ENCODE data around the gene BDKRB1.
"Not testable (repeated sequence)": the region's sequence is repeated elsewhere in the genome, so short reads cannot be mapped to it uniquely, and the experiment has no call there.

Gene BDKRB1

DNA sequence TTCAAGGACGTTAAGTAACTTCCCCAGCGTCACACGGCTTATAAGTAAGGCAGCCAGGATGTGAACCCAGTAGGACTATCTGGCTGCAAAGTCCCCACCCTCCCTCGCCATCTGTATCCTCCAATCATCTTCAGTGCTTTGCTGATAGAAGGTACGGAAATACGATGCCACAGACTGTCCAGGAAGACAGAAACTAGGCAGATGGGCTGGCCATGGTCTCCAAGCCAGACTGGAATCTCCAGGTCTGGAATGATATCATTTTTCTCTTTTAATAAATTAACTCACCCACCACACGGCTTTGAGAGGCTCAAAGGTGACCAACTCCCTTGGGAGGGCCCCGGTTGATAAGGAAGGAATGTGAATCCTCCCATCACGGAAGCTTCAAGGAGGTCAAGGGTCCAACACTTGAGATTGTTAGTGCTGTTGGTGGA lies 16.3 kb upstream of the BDKRB1 start:
- no peak for DNase-seq (ENCODE audit: low read depth)
- TF ChIP-seq, protein P1, sequence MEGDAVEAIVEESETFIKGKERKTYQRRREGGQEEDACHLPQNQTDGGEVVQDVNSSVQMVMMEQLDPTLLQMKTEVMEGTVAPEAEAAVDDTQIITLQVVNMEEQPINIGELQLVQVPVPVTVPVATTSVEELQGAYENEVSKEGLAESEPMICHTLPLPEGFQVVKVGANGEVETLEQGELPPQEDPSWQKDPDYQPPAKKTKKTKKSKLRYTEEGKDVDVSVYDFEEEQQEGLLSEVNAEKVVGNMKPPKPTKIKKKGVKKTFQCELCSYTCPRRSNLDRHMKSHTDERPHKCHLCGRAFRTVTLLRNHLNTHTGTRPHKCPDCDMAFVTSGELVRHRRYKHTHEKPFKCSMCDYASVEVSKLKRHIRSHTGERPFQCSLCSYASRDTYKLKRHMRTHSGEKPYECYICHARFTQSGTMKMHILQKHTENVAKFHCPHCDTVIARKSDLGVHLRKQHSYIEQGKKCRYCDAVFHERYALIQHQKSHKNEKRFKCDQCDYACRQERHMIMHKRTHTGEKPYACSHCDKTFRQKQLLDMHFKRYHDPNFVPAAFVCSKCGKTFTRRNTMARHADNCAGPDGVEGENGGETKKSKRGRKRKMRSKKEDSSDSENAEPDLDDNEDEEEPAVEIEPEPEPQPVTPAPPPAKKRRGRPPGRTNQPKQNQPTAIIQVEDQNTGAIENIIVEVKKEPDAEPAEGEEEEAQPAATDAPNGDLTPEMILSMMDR (IDR thresholded peaks at IDR 0.05; ENCODE audit: control insufficient read depth, insufficient read depth, low read depth, low read length, missing control alignments) = no peak
- no peak overlapping the region for H3K4me3 ChIP-seq (ENCODE audit: control insufficient read depth, low read depth, low read length)

DNA sequence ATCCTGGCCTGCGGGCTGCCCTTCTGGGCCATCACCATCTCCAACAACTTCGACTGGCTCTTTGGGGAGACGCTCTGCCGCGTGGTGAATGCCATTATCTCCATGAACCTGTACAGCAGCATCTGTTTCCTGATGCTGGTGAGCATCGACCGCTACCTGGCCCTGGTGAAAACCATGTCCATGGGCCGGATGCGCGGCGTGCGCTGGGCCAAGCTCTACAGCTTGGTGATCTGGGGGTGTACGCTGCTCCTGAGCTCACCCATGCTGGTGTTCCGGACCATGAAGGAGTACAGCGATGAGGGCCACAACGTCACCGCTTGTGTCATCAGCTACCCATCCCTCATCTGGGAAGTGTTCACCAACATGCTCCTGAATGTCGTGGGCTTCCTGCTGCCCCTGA lies 15.4 kb upstream of the BDKRB1 start:
- no peak for DNase-seq (ENCODE audit: low read depth)
- no peak overlapping the region for H3K4me3 ChIP-seq (ENCODE audit: control insufficient read depth, low read depth, low read length)
- TF ChIP-seq, protein P1 (IDR thresholded peaks at IDR 0.05; ENCODE audit: control insufficient read depth, insufficient read depth, low read depth, low read length, missing control alignments) = no peak

DNA sequence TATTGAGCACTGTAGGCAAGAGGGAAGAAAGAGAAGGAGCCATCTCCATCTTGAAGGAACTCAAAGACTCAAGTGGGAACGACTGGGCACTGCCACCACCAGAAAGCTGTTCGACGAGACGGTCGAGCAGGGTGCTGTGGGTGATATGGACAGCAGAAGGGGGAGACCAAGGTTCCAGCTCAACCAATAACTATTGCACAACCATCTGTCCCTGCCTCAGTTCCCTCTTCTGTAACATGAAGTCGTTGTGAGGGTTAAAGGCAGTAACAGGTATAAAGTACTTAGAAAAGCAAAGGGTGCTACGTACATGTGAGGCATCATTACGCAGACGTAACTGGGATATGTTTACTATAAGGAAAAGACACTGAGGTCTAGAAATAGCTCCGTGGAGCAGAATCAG lies 13.9 kb upstream of the BDKRB1 start:
- TF ChIP-seq, protein P1 (IDR thresholded peaks at IDR 0.05; ENCODE audit: control insufficient read depth, insufficient read depth, low read depth, low read length, missing control alignments) = no peak
- H3K4me3 ChIP-seq (ENCODE audit: control insufficient read depth, low read depth, low read length) = no peak overlapping the region
- no peak for DNase-seq (ENCODE audit: low read depth)

DNA sequence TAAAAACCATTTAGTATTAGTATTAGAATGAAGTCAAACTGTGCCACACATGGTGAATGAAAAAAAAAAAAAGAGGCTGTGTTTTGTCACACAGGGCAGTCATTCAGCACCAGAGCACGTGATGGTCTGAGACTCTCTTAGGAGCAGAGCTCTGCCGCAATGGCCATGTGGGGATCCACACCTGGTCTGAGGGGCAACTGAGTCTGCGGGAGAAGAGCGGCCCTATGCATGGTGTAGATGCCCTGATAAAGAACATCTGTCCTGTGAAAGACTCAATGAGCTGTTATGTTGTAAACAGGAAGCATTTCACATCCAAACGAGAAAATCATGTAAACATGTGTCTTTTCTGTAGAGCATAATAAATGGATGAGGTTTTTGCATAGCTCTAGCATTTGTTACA lies 12.2 kb upstream of the BDKRB1 start:
- H3K4me3 ChIP-seq (ENCODE audit: control insufficient read depth, low read depth, low read length) = no peak overlapping the region
- TF ChIP-seq, protein P1 (IDR thresholded peaks at IDR 0.05; ENCODE audit: control insufficient read depth, insufficient read depth, low read depth, low read length, missing control alignments) = no peak
- DNase-seq (ENCODE audit: low read depth) = no peak

DNA sequence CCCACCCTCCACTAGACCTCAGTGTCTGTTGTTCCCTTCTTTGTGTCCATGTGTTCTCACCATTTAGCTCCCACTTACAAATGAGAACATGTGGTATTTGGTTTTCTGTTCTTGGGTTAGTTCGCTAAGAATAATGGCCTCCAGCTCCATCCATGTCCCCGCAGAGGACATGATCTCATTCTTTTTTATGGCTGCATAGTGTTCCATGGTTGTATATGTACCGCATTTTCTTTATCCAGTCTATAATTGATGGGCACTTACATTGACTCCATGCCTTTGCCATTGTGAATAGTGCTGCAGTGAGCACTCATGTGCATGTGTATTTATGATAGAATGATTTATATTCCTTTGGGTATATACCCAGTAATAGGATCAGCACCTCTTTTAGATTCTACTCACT lies 10.9 kb upstream of the BDKRB1 start:
- not testable (repeated sequence) for DNase-seq (ENCODE audit: low read depth); H3K4me3 ChIP-seq (ENCODE audit: control insufficient read depth, low read depth, low read length)

DNA sequence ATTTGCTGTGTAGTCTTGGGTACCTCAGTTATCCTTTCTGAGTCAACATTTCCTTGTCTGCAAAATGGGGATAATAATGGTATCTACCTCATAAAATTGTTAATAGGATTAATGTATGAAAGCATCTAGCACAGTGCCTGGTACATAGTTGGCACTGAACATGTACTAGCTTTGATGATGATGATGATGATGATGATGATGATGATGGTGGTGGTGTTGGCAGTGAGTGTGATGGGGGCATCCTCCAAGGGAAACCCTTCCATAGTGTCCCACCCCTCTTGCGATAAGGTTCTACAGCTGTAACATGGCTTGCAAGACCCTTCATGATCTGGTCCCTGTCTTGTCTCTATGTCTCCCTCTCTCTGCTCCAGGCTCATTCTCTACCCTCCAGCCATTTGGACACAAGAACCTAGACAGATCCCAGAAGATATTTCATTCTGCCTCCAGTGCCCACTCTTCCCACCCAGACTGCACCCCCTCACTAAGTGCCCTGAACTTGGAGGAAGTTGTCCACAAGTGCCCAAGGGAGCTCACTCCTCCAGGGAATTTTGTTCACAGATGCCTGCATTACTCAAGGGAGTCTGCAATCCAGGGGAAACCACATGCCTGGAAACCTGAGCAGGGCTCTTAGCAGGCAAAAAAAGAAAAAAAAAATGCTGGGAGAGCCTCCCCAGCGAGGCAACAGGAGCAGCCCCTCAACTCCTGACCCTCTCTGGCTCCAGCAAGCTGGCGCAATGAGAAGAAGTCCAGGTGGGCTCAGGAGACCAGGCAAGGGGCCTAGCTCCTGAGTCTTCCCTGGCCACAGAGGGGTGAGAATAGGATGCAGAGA lies 10.1 kb upstream of the BDKRB1 start:
- TF ChIP-seq, protein P1 (IDR thresholded peaks at IDR 0.05; ENCODE audit: control insufficient read depth, insufficient read depth, low read depth, low read length, missing control alignments) = peak; percentile 22
- H3K4me3 ChIP-seq (ENCODE audit: control insufficient read depth, low read depth, low read length) = no peak overlapping the region

DNA sequence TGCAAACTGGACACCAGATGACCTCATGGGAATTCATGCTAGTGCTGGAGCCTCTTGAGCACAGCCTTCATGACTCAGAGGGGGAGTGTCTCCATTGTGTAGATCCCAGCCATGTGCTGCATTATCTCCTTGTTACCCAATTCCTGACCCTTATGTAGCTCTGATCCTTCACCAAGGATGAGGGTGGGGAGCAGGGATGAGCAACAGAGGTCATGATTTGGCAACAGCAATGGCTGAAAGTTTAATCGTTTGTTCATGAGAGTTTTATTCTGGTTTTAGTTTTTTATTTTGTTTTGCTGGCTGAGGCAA lies 9.5 kb upstream of the BDKRB1 start:
- TF ChIP-seq, protein P1 (IDR thresholded peaks at IDR 0.05; ENCODE audit: control insufficient read depth, insufficient read depth, low read depth, low read length, missing control alignments) = no peak
- DNase-seq (ENCODE audit: low read depth) = peak; percentile 95

More for the DNA sequence above, 10.1 kb upstream of the BDKRB1 start:
- DNase-seq (ENCODE audit: low read depth) = peak; percentile 64

More for the DNA sequence above, 9.5 kb upstream of the BDKRB1 start:
- no peak overlapping the region for H3K4me3 ChIP-seq (ENCODE audit: control insufficient read depth, low read depth, low read length)
